MM.1S (cell line): ENCODE data around the gene ITGA7.

Experiments used
- EZH2 ChIP-seq: fragments of 300-600 bp; sonication (generic); optimal IDR thresholded peaks from 2 replicates; pipeline ENCODE3; 2017; ENCODE audit warnings: low read depth, mild to moderate bottlenecking, antibody characterized with exemption, low read length, mixed read lengths
- EZH2phosphoT487 ChIP-seq: fragments of 300-600 bp; sonication (generic); IDR thresholded peaks from 2 replicates; pipeline ENCODE4 v1.6.1; 2018; ENCODE audit warnings: antibody characterized with exemption, low read length
- TF ChIP-seq, protein P1 (sequence below): fragments of 300-600 bp; sonication (generic); IDR thresholded peaks from 2 replicates; pipeline ENCODE4 v1.5.1; 2016; ENCODE audit warnings: antibody characterized with exemption, low read length, mixed read lengths

DNA sequence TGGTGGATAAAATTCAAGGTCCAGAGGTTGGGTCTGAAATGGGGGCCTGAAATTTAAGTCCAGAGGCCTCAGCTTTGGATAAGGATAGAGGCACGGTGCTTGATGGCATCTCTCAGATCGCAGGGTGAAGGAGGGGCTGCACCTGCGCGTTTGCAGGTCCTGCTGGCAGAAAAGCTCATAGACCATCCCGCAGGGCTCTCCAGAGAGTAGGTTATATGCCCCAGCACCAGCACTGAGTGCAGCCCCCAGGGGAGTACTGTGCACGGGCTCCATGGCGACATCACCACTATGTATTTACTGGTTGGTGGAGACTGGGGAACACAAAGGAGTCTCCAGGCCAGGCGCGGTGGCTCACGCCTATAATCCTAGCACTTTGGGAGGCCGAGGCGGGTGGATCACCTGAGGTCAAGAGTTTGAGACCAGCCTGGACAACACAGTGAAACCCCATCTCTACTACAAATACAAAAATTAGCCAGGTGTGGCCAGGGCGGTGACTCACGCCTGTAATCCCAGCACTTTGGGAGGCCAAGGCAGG is 25.4 kb upstream of the ITGA7 start:
- TF ChIP-seq EZH2phosphoT487 (no peak), EZH2 (no peak)
- TF ChIP-seq, protein P1, sequence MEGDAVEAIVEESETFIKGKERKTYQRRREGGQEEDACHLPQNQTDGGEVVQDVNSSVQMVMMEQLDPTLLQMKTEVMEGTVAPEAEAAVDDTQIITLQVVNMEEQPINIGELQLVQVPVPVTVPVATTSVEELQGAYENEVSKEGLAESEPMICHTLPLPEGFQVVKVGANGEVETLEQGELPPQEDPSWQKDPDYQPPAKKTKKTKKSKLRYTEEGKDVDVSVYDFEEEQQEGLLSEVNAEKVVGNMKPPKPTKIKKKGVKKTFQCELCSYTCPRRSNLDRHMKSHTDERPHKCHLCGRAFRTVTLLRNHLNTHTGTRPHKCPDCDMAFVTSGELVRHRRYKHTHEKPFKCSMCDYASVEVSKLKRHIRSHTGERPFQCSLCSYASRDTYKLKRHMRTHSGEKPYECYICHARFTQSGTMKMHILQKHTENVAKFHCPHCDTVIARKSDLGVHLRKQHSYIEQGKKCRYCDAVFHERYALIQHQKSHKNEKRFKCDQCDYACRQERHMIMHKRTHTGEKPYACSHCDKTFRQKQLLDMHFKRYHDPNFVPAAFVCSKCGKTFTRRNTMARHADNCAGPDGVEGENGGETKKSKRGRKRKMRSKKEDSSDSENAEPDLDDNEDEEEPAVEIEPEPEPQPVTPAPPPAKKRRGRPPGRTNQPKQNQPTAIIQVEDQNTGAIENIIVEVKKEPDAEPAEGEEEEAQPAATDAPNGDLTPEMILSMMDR = no peak
